Testis (tissue), 2 donors: ENCODE data around the gene SLC16A13.

Source experiments
- POLR2A ChIP-seq: fragments of 450-650 bp; IDR thresholded peaks from one replicate; pipeline ENCODE4 v1.6.1; 2017; ENCODE audit warnings: antibody characterized with exemption, mild to moderate bottlenecking, moderate library complexity
- TF ChIP-seq, protein P1 (sequence below), 3 experiments: fragments of 450-650 bp in 2 of 3; fragments of 200-600 bp in 1 of 3; sonication (generic) in 1 of 3; IDR thresholded peaks; one replicate each; pipeline ENCODE4 v1.5.1; 2016 to 2019; ENCODE audit warnings: antibody characterized with exemption in 3 of 3, mild to moderate bottlenecking in 2 of 3, moderate library complexity in 1 of 3

DNA sequence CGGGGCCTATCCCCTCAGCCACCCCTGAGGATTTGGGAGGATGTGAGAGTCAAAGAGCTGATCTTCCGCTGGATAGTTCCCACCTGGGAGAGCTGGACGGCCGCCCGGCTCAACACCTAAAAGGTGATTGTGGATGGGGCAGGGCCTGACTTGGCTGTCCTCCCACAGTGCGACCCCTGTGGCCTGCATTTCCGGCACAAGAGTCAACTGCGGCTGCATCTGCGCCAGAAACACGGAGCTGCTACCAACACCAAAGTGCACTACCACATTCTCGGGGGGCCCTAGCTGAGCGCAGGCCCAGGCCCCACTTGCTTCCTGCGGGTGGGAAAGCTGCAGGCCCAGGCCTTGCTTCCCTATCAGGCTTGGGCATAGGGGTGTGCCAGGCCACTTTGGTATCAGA lies 8.5 kb upstream of the SLC16A13 start:
- TF ChIP-seq, protein P1, sequence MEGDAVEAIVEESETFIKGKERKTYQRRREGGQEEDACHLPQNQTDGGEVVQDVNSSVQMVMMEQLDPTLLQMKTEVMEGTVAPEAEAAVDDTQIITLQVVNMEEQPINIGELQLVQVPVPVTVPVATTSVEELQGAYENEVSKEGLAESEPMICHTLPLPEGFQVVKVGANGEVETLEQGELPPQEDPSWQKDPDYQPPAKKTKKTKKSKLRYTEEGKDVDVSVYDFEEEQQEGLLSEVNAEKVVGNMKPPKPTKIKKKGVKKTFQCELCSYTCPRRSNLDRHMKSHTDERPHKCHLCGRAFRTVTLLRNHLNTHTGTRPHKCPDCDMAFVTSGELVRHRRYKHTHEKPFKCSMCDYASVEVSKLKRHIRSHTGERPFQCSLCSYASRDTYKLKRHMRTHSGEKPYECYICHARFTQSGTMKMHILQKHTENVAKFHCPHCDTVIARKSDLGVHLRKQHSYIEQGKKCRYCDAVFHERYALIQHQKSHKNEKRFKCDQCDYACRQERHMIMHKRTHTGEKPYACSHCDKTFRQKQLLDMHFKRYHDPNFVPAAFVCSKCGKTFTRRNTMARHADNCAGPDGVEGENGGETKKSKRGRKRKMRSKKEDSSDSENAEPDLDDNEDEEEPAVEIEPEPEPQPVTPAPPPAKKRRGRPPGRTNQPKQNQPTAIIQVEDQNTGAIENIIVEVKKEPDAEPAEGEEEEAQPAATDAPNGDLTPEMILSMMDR (IDR thresholded peaks at IDR 0.05) = no peak
- TF ChIP-seq POLR2A = no peak
